HepG2 (cell line): ENCODE data around the gene LMBRD2. TPM values are rescaled to one million over a fixed set of nuclear protein-coding genes. Genes with fewer than 3 reads are reported as not detected.

Experiments used
- ATAC-seq: fragments of 200-7000 bp; cut with Tn5 transposase; 3 replicates; pipeline ENCODE4 v1.9.1; 2020; ENCODE audit warnings: mild to moderate bottlenecking, moderate library complexity
- BruUV-seq: library from RNA; stranded (reverse); fragments of 400-500 nt; replicated peaks from 2 replicates; lab custom pipeline; 2021; lab: Mats Ljungman, UMichigan
- CTCF ChIA-PET: fragments of 300-600 bp; formaldehyde crosslinking; extraction: SDS; loops from one replicate; lab custom pipeline; 2021; ENCODE audit warnings: low total read pairs, inconsistent platforms, low intra/inter-chr PET ratio; lab: Yijun Ruan, JAX
- POLR2A ChIA-PET: fragments of 350-600 bp; sonication (Branson Sonifier 250); formaldehyde crosslinking; loops from one replicate; lab custom pipeline; 2020; ENCODE audit warnings: antibody characterized with exemption, inconsistent platforms; lab: Yijun Ruan, JAX
- DNase-seq: peaks from one replicate; pipeline ENCODE4 v3.0.0-alpha.2; 2015; ENCODE audit warnings: low spot score
- FAIRE-seq: peaks from 3 replicates; lab custom pipeline; 2011; peaks lifted over from hg19 to GRCh38; lab: Jason Lieb, UNC
- H2AFZ ChIP-seq: one replicate; pipeline ENCODE4 v1.6.1; 2011; ENCODE audit warnings: low read length, inconsistent platforms
- H3K27ac ChIP-seq: fragments of 300-600 bp; 3 replicates; pipeline ENCODE4 v1.8.0; 2011; ENCODE audit warnings: mixed run types, mild to moderate bottlenecking, mixed read lengths, low read length, inconsistent platforms; ENCODE audit not compliant: insufficient read depth; ENCODE audit errors: extremely low read length
- H3K27me3 ChIP-seq, 2 experiments: fragments of 200-600 bp in 1 of 2; 2 replicates in 1 of 2; 3 replicates in 1 of 2; pipeline versions ENCODE4 v1.6.0 to v1.8.0; 2011; ENCODE audit warnings: low read length in 2 of 2, mild to moderate bottlenecking in 2 of 2, moderate library complexity in 2 of 2, inconsistent platforms in 1 of 2; ENCODE audit not compliant: insufficient read depth in 2 of 2, control insufficient read depth in 1 of 2
- H3K36me3 ChIP-seq, 2 experiments: fragments of 200-600 bp in 1 of 2; replicated peaks in 1 of 2; 2 replicates in 1 of 2; 3 replicates in 1 of 2; pipeline versions ENCODE4 v1.5.1 to v1.8.0; 2011; ENCODE audit warnings: low read length in 2 of 2, inconsistent platforms in 1 of 2; ENCODE audit not compliant: insufficient read depth in 2 of 2, control insufficient read depth in 1 of 2
- H3K4me1 ChIP-seq: 2 replicates; pipeline ENCODE4 v1.5.1; 2012; ENCODE audit warnings: low read length, inconsistent platforms; ENCODE audit not compliant: insufficient read depth
- H3K4me2 ChIP-seq: 2 replicates; pipeline ENCODE4 v1.6.0; 2011; ENCODE audit warnings: low read depth, low read length, inconsistent platforms
- H3K4me3 ChIP-seq, 3 experiments: fragments of 200-600 bp in 1 of 3; sonication (generic), shearing (Covaris generic) in 1 of 3; replicated peaks in 1 of 3; 2 replicates each; pipeline ENCODE4 v1.5.1; 2011 to 2016; ENCODE audit warnings: low read length in 3 of 3, inconsistent platforms in 2 of 3, low read depth in 2 of 3, mild to moderate bottlenecking in 2 of 3, control low read depth in 1 of 3, mixed read lengths in 1 of 3; ENCODE audit not compliant: insufficient read depth in 1 of 3
- H3K79me2 ChIP-seq: one replicate; pipeline ENCODE4 v1.6.1; 2011; ENCODE audit warnings: low read length, inconsistent platforms; ENCODE audit not compliant: insufficient read depth
- H3K9ac ChIP-seq: 2 replicates; pipeline ENCODE4 v1.6.0; 2011; ENCODE audit warnings: mild to moderate bottlenecking, low read depth, low read length, inconsistent platforms; ENCODE audit not compliant: insufficient read depth
- H3K9me3 ChIP-seq: 2 replicates; pipeline ENCODE4 v1.5.1; 2012; ENCODE audit warnings: mild to moderate bottlenecking, low read length
- H4K20me1 ChIP-seq: 2 replicates; pipeline ENCODE4 v1.6.0; 2011; ENCODE audit warnings: inconsistent platforms, mild to moderate bottlenecking, low read length, moderate library complexity; ENCODE audit not compliant: insufficient read depth
- MYNN ChIP-seq: sonication (generic); formaldehyde crosslinking; IDR thresholded peaks from 2 replicates; pipeline ENCODE4 v1.4.0; 2020; ENCODE audit warnings: mild to moderate bottlenecking, low read depth, missing genetic modification reagents
- NFATC3 ChIP-seq: sonication (generic); formaldehyde crosslinking; IDR thresholded peaks from 2 replicates; pipeline ENCODE4 v1.5.1; 2020; ENCODE audit warnings: mild to moderate bottlenecking, missing genetic modification reagents
- XRCC5 ChIP-seq: fragments of 200-400 bp; formaldehyde crosslinking; optimal IDR thresholded peaks from 2 replicates; pipeline ENCODE3; 2017; ENCODE audit warnings: mild to moderate bottlenecking, low read length
- ZNF724P ChIP-seq: sonication (generic); formaldehyde crosslinking; IDR thresholded peaks from 2 replicates; pipeline ENCODE4 v1.8.0; 2022; ENCODE audit warnings: missing genetic modification reagents, borderline replicate concordance
- WGBS: methylation state at CpG from one replicate; pipeline ENCODE4 v1.1.6; 2017; ENCODE audit warnings: low lambda C conversion rate; 5-methylcytosine and 5-hydroxymethylcytosine counted together
- in situ Hi-C: cut with HindIII; loops from 2 replicates; pipeline ENCODE4 v1.10.0; 2017; ENCODE audit warnings: low pct_unique_long_range_greater_than_20kb; ENCODE audit not compliant: extremely low pct_ligation_motif_present
- intact Hi-C: fragments of 100-400 bp; cut with micrococcal nuclease; formaldehyde crosslinking; loops from one replicate; pipeline ENCODE4 v1.10.0; 2022; ENCODE audit not compliant: unreplicated experiment
- polyA plus RNA-seq, 8 experiments: library from polyadenylated mRNA; depleted of rRNA in 3 of 8; stranded (reverse) in 7 of 8; unstranded in 1 of 8; fragments of >200 nt; fragmentation: Illumina TruSeq in 4 of 8; extraction: Trizol in 4 of 8; gene quantifications; 2 replicates each; pipeline versions ENCODE4 v1.2.1 to v1.2.3, GENCODE V29; 2011 to 2016; ENCODE audit warnings: low read depth in 4 of 8, missing spikeins in 1 of 8, mixed read lengths in 1 of 8; ENCODE audit not compliant: insufficient read depth in 1 of 8
- total RNA-seq, 5 experiments: library from RNA; depleted of rRNA; stranded (reverse); fragments of >200 nt; fragmentation: Illumina TruSeq; extraction: Trizol; gene quantifications; 2 replicates each; pipeline ENCODE4 v1.2.3, GENCODE V29; 2016; ENCODE audit warnings: low read depth in 1 of 5
- TF ChIP-seq, protein P1 (sequence below): sonication (generic); formaldehyde crosslinking; IDR thresholded peaks from 2 replicates; pipeline ENCODE4 v1.4.0; 2020; ENCODE audit warnings: missing genetic modification reagents
- TF ChIP-seq, protein P2 (sequence below): IDR thresholded peaks from 2 replicates; pipeline ENCODE4 v1.6.1; 2016; ENCODE audit warnings: mild to moderate bottlenecking, missing biosample characterization, missing genetic modification reagents
- TF ChIP-seq, protein P3 (sequence below): sonication (generic); formaldehyde crosslinking; IDR thresholded peaks from 2 replicates; pipeline ENCODE4 v1.4.0; 2020; ENCODE audit warnings: missing genetic modification reagents, borderline replicate concordance
- TF ChIP-seq, protein P4 (sequence below): sonication (generic); formaldehyde crosslinking; IDR thresholded peaks from 2 replicates; pipeline ENCODE4 v1.8.0; 2022; ENCODE audit warnings: mild to moderate bottlenecking, missing genetic modification reagents, borderline replicate concordance

LMBRD2 gene
- total and polyA plus RNA-seq, 2 of the 13 experiments (the other 11 are each of a cell fraction or from before 2014, with no cell fraction given) = 2.0 to 4.7 TPM

DNA sequence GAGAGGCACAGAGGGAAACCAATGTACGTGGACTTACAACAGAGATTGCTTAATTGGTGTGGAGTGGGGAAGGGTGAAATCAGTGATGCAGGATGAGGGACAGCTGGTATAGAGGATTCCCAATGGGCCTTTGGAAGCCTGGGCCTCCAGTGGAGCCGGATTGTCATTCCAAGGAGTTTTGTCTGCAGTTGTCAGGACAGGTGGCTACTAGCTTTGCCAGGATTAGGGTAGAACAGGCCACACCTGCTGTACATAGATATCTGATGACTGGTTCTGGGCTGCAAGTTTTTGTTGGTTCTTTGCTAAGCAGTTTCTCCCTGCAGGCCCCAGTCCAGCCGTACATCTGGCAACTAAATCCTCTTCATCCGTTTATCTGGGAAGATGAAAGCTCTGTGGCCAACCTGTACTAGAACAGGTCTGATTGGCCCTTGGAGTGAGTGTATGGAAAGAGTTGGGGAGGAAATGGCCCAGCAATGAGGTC lies 4.5 kb upstream of the LMBRD2 start (continued):
- TF ChIP-seq, protein P1, sequence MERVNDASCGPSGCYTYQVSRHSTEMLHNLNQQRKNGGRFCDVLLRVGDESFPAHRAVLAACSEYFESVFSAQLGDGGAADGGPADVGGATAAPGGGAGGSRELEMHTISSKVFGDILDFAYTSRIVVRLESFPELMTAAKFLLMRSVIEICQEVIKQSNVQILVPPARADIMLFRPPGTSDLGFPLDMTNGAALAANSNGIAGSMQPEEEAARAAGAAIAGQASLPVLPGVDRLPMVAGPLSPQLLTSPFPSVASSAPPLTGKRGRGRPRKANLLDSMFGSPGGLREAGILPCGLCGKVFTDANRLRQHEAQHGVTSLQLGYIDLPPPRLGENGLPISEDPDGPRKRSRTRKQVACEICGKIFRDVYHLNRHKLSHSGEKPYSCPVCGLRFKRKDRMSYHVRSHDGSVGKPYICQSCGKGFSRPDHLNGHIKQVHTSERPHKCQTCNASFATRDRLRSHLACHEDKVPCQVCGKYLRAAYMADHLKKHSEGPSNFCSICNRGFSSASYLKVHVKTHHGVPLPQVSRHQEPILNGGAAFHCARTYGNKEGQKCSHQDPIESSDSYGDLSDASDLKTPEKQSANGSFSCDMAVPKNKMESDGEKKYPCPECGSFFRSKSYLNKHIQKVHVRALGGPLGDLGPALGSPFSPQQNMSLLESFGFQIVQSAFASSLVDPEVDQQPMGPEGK (CRISPR knock-in tag) = no peak
- TF ChIP-seq ZNF724P (CRISPR knock-in tag) (no peak), XRCC5 (no peak), MYNN (CRISPR knock-in tag) (no peak)
- TF ChIP-seq, protein P2, sequence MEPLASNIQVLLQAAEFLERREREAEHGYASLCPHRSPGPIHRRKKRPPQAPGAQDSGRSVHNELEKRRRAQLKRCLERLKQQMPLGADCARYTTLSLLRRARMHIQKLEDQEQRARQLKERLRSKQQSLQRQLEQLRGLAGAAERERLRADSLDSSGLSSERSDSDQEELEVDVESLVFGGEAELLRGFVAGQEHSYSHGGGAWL (CRISPR knock-in tag) = no peak
- TF ChIP-seq, protein P3, sequence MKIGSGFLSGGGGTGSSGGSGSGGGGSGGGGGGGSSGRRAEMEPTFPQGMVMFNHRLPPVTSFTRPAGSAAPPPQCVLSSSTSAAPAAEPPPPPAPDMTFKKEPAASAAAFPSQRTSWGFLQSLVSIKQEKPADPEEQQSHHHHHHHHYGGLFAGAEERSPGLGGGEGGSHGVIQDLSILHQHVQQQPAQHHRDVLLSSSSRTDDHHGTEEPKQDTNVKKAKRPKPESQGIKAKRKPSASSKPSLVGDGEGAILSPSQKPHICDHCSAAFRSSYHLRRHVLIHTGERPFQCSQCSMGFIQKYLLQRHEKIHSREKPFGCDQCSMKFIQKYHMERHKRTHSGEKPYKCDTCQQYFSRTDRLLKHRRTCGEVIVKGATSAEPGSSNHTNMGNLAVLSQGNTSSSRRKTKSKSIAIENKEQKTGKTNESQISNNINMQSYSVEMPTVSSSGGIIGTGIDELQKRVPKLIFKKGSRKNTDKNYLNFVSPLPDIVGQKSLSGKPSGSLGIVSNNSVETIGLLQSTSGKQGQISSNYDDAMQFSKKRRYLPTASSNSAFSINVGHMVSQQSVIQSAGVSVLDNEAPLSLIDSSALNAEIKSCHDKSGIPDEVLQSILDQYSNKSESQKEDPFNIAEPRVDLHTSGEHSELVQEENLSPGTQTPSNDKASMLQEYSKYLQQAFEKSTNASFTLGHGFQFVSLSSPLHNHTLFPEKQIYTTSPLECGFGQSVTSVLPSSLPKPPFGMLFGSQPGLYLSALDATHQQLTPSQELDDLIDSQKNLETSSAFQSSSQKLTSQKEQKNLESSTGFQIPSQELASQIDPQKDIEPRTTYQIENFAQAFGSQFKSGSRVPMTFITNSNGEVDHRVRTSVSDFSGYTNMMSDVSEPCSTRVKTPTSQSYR = no peak

DNA sequence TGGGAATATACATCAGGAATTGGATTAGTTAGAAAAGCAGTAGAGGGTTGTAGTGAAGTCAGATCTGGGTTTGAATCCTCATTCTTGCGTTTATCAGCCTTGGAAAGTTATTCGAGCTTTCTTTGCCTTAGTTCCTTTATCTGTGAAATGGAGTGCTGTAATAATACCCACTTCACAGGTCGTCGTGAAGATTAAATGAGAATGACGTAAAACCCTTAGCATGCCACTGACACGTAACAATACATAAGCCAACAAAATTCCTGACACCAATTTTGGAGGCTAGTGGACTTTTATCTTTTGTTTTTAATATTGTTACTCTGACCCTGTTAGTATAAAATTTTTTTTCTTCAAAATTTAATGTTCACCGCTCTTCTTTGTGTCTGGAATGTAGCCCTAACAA lies 3.6 kb upstream of the LMBRD2 start:
- Histone ChIP-seq H3K27ac (no peak overlapping the region), H2AFZ (no peak overlapping the region), H3K9me3 (no peaks in the 10 kb centered on the region), H3K36me3 (peaks cover 11 to 55% of the 10 kb centered on the region in 2 experiments), H3K4me3 (no peak overlapping the region), H3K9ac (no peak overlapping the region), H4K20me1 (no peaks in the 10 kb centered on the region), H3K4me1 (peaks cover 77% of the 10 kb centered on the region), H3K79me2 (peaks cover 53% of the 10 kb centered on the region), H3K27me3 (no peaks in the 10 kb centered on the region; a peak in 1 of 5 replicates), H3K4me2 (no peak overlapping the region)
- intact Hi-C loops (loop anchor here (10.0 kb wide), 1 partner anchor 720 kb away; the partner anchor contains the start of gene NIPBL), in situ Hi-C loops (no loop called here)
- FAIRE-seq = no peak
- ChIA-PET CTCF (no interaction called here), POLR2A (no interaction called here)
- no peak for ATAC-seq
- no TSS peak for BruUV-seq
- no peak for DNase-seq
- WGBS = 98% methylated on average over 7 of the region's 7 CpGs
- TF ChIP-seq NFATC3 (CRISPR knock-in tag) = no peak
- TF ChIP-seq, protein P4, sequence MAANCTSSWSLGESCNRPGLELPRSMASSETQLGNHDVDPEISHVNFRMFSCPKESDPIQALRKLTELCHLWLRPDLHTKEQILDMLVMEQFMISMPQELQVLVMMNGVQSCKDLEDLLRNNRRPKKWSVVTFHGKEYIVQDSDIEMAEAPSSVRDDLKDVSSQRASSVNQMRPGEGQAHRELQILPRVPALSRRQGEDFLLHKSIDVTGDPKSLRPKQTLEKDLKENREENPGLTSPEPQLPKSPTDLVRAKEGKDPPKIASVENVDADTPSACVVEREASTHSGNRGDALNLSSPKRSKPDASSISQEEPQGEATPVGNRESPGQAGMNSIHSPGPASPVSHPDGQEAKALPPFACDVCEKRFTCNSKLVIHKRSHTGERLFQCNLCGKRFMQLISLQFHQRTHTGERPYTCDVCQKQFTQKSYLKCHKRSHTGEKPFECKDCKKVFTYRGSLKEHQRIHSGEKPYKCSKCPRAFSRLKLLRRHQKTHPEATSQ (CRISPR knock-in tag) = no peak
